DND-41 (cell line): Measurements from ENCODE around the gene CDH5.

ENCODE experiments used
- ATAC-seq: fragments of 200-7000 bp; cut with Tn5 transposase; 3 replicates; pipeline ENCODE4 v1.9.1; 2021; ENCODE audit warnings: low read depth; ENCODE audit not compliant: insufficient read depth
- DNase-seq: peaks from one replicate; pipeline ENCODE4 v3.0.0-alpha.2; 2020
- H2AFZ ChIP-seq: 2 replicates; pipeline ENCODE4 v1.6.0; 2012; ENCODE audit warnings: low read depth, low read length
- H3K27ac ChIP-seq: 2 replicates; pipeline ENCODE4 v1.5.1; 2012; ENCODE audit warnings: low read length, inconsistent platforms
- H3K27me3 ChIP-seq: fragments of 200-600 bp; sonication (generic); 2 replicates; pipeline ENCODE4 v1.6.0; 2012; ENCODE audit warnings: low read length, mild to moderate bottlenecking, inconsistent platforms; ENCODE audit not compliant: insufficient read depth, poor library complexity
- H3K36me3 ChIP-seq: 2 replicates; pipeline ENCODE4 v1.5.1; 2012; ENCODE audit warnings: low read length, inconsistent platforms; ENCODE audit not compliant: insufficient read depth
- H3K4me1 ChIP-seq: 2 replicates; pipeline ENCODE4 v1.5.1; 2012; ENCODE audit warnings: mild to moderate bottlenecking, low read length; ENCODE audit not compliant: insufficient read depth
- H3K4me2 ChIP-seq: 2 replicates; pipeline ENCODE4 v1.6.0; 2012; ENCODE audit warnings: mild to moderate bottlenecking, moderate library complexity, low read length, inconsistent platforms; ENCODE audit not compliant: insufficient read depth
- H3K4me3 ChIP-seq, 2 experiments: fragments of 200-600 bp in 1 of 2; shearing (Covaris generic) in 1 of 2; 2 replicates each; pipeline ENCODE4 v1.5.1; 2012 to 2016; ENCODE audit warnings: inconsistent platforms in 2 of 2, low read length in 2 of 2, mild to moderate bottlenecking in 2 of 2, low read depth in 1 of 2, moderate library complexity in 1 of 2
- H3K79me2 ChIP-seq: 2 replicates; pipeline ENCODE4 v1.6.0; 2012; ENCODE audit warnings: low read length, inconsistent platforms; ENCODE audit not compliant: insufficient read depth
- H3K9ac ChIP-seq: 2 replicates; pipeline ENCODE4 v1.6.0; 2012; ENCODE audit warnings: low read depth, mild to moderate bottlenecking, inconsistent platforms, low read length, moderate library complexity
- H3K9me3 ChIP-seq: 2 replicates; pipeline ENCODE4 v1.5.1; 2012; ENCODE audit warnings: low read length, moderate library complexity, mild to moderate bottlenecking, inconsistent platforms; ENCODE audit not compliant: insufficient read depth, severe bottlenecking
- H4K20me1 ChIP-seq: 2 replicates; pipeline ENCODE4 v1.6.0; 2012; ENCODE audit warnings: low read length; ENCODE audit not compliant: insufficient read depth
- EZH2 ChIP-seq: IDR thresholded peaks from 3 replicates; pipeline ENCODE4 v1.6.1; 2012; ENCODE audit warnings: borderline replicate concordance, low read depth, mild to moderate bottlenecking, moderate library complexity, low read length, inconsistent platforms; ENCODE audit not compliant: severe bottlenecking
- TF ChIP-seq, protein P1 (sequence below): IDR thresholded peaks from 2 replicates; pipeline ENCODE4 v1.5.1; 2012; ENCODE audit warnings: borderline replicate concordance, low read length, moderate library complexity, mild to moderate bottlenecking; ENCODE audit not compliant: poor library complexity, severe bottlenecking; ENCODE audit errors: extremely low read depth

CDH5 gene

DNA sequence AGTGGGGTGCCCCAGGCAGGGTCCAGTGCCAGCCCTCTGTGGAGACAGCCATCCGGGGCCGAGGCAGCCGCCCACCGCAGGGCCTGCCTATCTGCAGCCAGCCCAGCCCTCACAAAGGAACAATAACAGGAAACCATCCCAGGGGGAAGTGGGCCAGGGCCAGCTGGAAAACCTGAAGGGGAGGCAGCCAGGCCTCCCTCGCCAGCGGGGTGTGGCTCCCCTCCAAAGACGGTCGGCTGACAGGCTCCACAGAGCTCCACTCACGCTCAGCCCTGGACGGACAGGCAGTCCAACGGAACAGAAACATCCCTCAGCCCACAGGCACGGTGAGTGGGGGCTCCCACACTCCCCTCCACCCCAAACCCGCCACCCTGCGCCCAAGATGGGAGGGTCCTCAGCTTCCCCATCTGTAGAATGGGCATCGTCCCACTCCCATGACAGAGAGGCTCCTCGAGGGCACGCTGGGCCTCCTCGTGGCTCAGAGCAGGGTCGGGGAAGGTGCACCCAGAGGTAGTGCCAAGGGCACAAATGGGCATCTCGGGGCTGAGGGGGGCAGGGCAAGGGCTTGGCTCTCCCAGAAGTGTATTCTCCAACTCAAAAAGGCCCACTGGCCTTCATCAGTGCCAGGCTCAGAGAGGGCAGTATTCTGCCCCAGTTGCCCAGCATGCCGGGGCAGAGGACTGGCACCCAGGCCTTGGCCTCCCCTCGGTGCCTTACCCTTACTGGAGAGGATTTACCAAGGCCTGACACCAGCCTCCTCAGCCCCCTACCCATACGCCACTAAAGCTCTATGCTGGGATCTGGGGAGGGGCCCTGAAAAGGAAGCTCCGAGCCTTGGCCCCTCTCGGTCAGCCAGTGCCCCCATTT is at the start of gene CDH5:
Gene CDH5, plus strand, starts transcription at position 259 of the 867 bp plus-strand sequence. CDS start 12,647 bp downstream, outside the sequence.
- Histone ChIP-seq H3K36me3 (no peaks in the 10 kb centered on the region), H3K4me3 (no peak within 1 kb of the TSS), H3K27me3 (peaks cover 5% of the 10 kb centered on the region), H3K4me2 (no peak within 1 kb of the TSS), H4K20me1 (0 out of 2 replicates have a peak, but pooled peaks cover 3% of the 10 kb centered on the region), H2AFZ (no peak within 1 kb of the TSS), H3K9me3 (no peaks in the 10 kb centered on the region), H3K4me1 (no peaks in the 10 kb centered on the region), H3K9ac (no peak within 1 kb of the TSS), H3K27ac (no peak within 1 kb of the TSS), H3K79me2 (no peaks in the 10 kb centered on the region)
- ATAC-seq, result no peak
- DNase-seq, result no peak
- TF ChIP-seq, protein P1, sequence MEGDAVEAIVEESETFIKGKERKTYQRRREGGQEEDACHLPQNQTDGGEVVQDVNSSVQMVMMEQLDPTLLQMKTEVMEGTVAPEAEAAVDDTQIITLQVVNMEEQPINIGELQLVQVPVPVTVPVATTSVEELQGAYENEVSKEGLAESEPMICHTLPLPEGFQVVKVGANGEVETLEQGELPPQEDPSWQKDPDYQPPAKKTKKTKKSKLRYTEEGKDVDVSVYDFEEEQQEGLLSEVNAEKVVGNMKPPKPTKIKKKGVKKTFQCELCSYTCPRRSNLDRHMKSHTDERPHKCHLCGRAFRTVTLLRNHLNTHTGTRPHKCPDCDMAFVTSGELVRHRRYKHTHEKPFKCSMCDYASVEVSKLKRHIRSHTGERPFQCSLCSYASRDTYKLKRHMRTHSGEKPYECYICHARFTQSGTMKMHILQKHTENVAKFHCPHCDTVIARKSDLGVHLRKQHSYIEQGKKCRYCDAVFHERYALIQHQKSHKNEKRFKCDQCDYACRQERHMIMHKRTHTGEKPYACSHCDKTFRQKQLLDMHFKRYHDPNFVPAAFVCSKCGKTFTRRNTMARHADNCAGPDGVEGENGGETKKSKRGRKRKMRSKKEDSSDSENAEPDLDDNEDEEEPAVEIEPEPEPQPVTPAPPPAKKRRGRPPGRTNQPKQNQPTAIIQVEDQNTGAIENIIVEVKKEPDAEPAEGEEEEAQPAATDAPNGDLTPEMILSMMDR, result no peak
- no peak for TF ChIP-seq EZH2

DNA sequence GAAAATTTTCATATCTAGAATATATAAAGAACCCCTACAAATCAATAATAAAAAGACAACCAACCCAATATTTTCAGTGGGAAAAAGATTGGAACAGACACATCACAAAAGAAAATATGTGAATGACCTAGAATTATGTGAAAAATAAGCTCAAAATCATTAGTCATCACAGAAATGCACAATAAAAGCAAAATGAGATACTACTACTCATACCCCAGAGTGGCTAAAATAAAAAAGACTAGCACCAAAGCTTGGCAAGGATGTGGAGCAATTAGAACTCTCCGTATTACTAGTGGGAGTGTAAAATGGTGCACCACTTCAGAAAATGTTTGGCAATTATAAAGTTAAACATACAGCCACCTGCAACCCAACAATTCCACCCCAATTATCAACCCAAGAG is 48.0 kb upstream of the CDH5 start:
- DNase-seq (no peak), ATAC-seq (no peak)
- Histone ChIP-seq H3K79me2 (no peaks in the 10 kb centered on the region), H3K36me3 (no peaks in the 10 kb centered on the region), H3K4me2 (no peak overlapping the region), H3K4me1 (no peaks in the 10 kb centered on the region), H4K20me1 (no peaks in the 10 kb centered on the region), H3K27me3 (peaks cover 26% of the 10 kb centered on the region), H3K9me3 (no peaks in the 10 kb centered on the region), H3K4me3 (no peak overlapping the region), H2AFZ (no peak overlapping the region), H3K27ac (no peak overlapping the region), H3K9ac (no peak overlapping the region)
- TF ChIP-seq, protein P1, result no peak

DNA sequence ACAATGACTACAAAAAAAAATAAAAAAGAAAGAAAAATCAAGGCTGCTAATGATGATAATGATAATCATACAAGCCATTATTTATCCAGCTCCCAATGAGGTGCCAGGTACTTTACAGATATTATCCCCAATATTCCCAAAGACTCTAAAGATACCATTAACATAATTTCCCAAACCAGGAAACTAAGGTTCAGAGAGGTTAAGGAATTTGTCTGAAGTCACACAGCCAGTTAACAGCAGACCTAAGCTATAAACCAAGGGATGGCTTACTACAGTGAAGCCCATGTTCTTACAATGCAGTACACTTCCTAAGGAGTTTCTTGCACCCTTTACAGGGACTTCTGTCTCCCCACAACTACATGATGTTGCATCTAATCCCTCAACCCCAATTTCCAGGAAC is 45.7 kb upstream of the CDH5 start:
- no peak overlapping the region for H2AFZ ChIP-seq
- H3K27ac ChIP-seq, result no peak overlapping the region
- peaks cover 26% of the 10 kb centered on the region for H3K27me3 ChIP-seq
- H3K4me3 ChIP-seq, result no peak overlapping the region
- H4K20me1 ChIP-seq, result no peaks in the 10 kb centered on the region
- no peaks in the 10 kb centered on the region for H3K79me2 ChIP-seq
- H3K9me3 ChIP-seq, result no peaks in the 10 kb centered on the region
- no peak overlapping the region for H3K4me2 ChIP-seq
- H3K4me1 ChIP-seq, result no peaks in the 10 kb centered on the region
- no peak for DNase-seq
- no peak for ATAC-seq
- no peak for TF ChIP-seq EZH2
- TF ChIP-seq, protein P1, result no peak
- H3K36me3 ChIP-seq, result no peaks in the 10 kb centered on the region
- H3K9ac ChIP-seq, result no peak overlapping the region
